HG03095 (cell line): ENCODE measurements around the gene SCAF8.
"Not testable (repeated sequence)": the region's sequence is repeated elsewhere in the genome, so short reads cannot be mapped to it uniquely, and the experiment has no call there.

Experiments used
- ATAC-seq: cut with Tn5 transposase; IDR thresholded peaks from one replicate; pipeline ENCODE4 v1.9.1; 2021; ENCODE audit warnings: moderate library complexity; ENCODE audit not compliant: unreplicated experiment

Gene SCAF8

DNA sequence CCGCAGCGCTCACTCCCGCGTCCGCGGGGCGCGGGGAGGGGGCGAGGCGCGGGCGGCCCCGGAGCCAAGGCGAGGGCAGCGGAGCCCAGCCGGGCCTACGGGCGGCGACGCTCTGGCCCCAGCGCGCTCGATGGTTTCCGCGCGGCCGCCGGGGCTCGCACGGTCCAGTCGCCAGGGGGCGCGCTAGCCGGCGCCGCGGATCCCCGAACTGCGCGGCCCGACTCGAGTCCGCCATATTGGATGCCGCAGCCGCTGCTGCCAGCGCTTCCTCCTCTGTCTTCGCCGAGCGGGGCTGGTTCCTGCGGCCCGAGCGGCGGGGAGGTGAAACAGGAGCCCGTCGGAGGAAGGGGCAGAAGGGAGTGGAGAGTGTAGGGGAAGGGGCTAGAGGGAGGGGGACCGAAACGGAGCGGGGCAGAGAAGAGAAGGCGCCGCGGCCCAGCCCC is at the start of gene SCAF8:
Gene SCAF8, plus strand, starts transcription at position 234 of the 443 bp plus-strand sequence. CDS start 485 bp downstream, outside the sequence.
- peak; percentile 79 for ATAC-seq

- peak; percentile 89 for ATAC-seq
Measured at GRCh38 chr6:154683756-154684523, 49.3 kb upstream of the SCAF8 start.

- no peak for ATAC-seq
Measured at GRCh38 chr6:154686162-154686561, 47.1 kb upstream of the SCAF8 start.

DNA sequence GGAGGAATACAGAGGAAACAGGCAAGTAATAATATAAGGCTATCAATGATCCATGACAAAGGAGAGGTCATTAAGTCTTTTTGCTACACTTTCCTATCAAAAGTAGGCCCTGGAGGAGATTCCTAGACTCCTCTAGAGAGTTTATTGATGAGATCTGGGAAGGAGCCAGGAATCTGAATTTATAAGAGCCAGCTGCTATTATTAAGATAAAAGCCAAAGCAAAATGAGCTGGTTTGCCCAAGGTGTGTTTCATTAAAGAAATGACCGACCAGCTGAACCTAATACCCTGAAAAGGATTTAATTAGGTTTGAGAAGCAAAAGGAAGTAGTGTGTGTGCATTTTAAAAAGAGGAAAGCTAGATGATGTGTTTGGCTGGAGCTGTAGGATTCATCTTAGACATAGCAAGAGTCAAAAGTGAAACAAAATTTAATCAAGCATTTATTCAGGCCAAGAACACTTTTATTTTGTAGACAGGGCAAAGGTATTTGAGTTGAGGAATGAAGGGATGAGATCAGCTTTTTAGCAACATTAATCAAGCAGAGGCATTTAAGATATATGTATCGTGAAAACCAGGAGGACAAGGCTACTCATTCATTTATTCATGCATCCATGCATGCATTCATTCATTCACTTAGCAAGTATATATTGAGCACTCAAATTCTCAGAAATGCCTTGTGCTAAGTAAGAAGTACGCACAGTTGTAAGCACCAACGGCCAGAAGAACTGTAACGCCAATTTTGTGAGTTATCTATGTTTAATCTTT is 43.5 kb upstream of the SCAF8 start:
- no peak for ATAC-seq

GRCh38 chr6:154690857-154691256 is 42.4 kb upstream of the SCAF8 start:
- ATAC-seq = no peak

GRCh38 chr6:154696661-154697060 is 36.6 kb upstream of the SCAF8 start:
- ATAC-seq = no peak

- ATAC-seq = no peak
Measured at GRCh38 chr6:154703124-154703523, 30.1 kb upstream of the SCAF8 start.

- no peak for ATAC-seq
Measured at GRCh38 chr6:154705471-154706113, 27.6 kb upstream of the SCAF8 start.

- ATAC-seq = no peak
Measured at GRCh38 chr6:154706389-154706788, 26.8 kb upstream of the SCAF8 start.

DNA sequence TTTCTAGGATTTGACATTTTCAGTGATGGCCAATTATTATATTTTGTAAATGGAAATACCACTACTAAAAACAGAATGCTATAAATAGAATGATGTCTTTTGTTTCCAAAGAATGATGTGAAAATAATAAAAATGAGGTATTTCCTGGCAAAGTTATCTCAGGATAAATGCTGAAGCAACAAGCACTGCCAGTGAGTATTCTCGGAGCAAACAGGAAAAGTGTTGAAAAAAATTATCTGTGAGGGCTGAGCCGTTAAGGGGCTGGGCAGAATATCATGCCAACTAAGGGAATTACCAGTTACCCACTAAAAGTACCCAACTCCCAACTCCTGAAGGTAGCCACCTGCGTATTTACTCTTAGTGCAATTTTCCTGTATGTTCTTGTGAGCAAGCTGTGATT is 23.6 kb upstream of the SCAF8 start:
- no peak for ATAC-seq

- ATAC-seq = no peak
Measured at GRCh38 chr6:154710689-154711088, 22.5 kb upstream of the SCAF8 start.

GRCh38 chr6:154715446-154715845 is 17.8 kb upstream of the SCAF8 start:
- no peak for ATAC-seq

GRCh38 chr6:154716350-154716749 is 16.9 kb upstream of the SCAF8 start:
- not testable (repeated sequence) for ATAC-seq

DNA sequence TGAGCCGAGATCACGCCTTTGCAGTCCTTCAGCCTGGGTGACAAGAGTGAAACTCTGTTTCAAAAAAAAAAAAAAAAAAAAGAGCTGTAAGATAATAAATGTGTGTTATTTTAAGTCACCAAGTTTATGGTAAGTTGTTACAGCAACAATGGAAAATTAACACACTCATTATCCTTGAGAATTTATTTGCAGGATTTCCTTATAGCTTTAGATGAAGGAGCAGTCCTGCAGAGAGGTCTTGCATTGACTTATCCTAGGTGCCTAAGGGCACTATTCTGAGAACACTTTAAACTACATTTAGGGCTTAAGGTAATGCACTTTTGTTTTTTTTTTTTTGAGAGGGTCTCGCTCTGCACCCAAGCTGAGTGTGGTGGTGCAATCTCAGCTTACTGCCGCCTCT is 13.8 kb upstream of the SCAF8 start:
- ATAC-seq = no peak

- ATAC-seq = no peak
Measured at GRCh38 chr6:154719854-154720253, 13.4 kb upstream of the SCAF8 start.

- ATAC-seq = no peak
Measured at GRCh38 chr6:154721460-154721859, 11.8 kb upstream of the SCAF8 start.

DNA sequence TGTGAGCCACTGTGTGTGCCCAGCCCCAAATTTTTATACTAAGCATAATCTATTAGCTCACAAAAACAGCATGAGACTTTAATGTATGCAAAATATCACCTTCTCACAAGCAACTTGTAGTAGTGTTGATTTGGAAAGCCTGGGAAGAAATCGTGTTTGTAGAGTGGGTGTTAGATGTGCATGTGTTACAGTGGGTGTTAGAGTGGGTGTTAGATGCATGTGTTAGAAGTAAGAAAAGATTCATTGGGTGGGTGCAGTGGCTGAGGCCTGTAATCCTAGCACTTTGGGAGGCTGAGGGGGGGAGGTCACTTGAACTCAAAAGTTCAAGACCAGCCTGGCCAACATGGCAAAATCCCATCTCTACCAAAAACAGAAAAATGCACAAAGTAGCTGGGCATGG is 6.3 kb upstream of the SCAF8 start:
- ATAC-seq = no peak

DNA sequence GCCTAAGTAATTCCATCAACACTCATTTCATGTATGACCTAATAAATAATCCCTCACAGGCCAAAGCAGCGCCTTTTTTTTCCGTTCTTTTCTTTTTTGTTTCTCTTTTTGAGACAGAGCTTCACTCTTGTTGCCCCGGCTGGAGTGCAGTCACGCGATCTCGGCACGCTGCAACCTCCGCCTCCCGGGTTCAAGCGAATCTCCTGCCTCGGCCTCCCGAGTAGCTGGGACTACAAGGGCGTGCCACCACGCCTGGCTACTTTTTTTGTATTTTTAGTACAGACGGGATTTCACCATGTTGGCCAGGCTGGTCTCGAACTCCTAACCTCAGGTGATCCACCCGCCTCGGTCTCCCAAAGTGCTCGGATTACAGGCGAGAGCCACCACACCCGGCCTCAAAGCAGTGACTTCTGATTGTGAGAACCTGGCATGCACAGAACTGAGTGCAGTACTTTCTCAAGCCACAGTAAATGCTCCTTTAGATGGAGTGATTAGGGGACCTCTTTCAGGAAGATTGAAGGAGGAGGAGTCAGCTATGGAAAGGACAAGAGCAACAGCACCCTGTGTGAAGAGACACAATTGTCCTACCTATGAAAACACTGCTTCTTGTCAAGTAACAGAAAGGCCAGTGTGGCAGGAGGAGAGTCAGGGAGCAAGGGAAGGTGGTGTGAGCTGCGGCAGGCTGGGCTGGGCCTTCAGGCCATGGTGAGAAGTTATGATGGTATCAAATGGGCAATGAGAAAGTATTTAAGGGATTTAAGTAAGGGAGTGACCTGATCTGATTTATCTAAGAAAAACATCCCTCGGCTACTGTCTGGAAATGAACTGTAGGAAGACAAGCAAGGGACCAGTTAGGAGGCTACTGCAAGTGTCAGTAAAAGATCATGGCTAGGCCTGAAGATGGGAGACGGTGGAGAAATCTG is 1.7 kb upstream of the SCAF8 start:
- no peak for ATAC-seq

GRCh38 chr6:154732538-154733182 is 556 bp upstream of the SCAF8 start:
- no peak for ATAC-seq
